Measurements from ENCODE around the gene CSRNP2.
A peak's percentile ranks its signal among the peaks of the same experiment; 100 is the strongest.

CSRNP2 gene

DNA sequence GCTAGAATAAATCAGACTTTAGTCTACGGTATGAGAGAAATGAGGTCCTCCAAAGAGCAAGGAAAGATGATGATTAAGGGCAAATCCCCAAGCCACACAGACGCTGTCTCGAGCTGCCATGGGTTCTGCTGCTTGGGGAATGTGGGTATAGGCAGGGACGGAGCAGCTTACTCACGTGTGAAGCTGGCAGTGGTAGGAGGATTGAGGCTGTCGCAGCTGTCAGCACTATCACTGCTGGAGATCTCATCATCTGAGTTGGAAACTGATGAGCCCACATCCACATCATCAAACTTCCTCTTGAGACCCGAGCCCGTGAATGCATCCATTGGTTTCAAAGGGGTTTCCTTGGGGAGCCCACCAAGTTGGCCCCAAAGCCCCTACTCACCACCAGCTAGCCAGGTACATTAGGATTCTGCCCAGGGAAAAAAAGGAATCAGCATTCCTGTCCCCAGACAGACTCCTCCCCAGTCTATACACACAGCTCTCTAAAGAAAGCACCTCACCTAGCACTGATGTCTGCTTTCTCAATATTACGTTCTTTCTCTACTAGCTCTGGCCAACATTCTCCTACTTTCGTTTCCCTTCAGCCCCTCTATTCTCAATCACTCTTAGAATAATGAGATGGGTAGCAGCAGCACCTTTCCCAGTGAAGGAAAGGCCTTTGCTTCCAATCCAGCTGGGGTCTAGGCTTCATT is 7.0 kb downstream of the CSRNP2 start:
- no peak for DNase-seq

GRCh38 chr12:51075390-51075789 is 8.0 kb downstream of the CSRNP2 start:
- no peak for DNase-seq

GRCh38 chr12:51071663-51072062 is 11.7 kb downstream of the CSRNP2 start:
- no peak for DNase-seq

DNA sequence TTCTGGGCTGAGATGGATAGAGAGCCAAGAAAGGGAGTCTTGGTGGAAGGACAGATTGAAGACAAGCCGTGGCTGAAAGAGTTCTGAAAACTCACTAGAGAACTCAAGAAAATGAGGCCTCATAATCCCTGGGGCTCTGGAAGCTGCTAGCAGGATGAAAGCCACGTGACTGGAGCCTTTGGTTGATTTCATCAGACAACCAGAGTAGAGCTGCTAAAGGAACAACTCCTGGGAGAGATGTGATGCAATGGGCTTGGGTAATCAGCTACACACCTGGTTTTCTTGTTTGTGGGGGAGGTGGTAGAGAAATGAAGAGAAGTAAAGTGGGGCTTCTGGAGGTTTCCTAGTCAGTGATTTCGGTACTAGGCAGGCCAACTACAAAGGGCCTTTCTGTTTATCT is 13.4 kb downstream of the CSRNP2 start:
- DNase-seq = no peak

DNA sequence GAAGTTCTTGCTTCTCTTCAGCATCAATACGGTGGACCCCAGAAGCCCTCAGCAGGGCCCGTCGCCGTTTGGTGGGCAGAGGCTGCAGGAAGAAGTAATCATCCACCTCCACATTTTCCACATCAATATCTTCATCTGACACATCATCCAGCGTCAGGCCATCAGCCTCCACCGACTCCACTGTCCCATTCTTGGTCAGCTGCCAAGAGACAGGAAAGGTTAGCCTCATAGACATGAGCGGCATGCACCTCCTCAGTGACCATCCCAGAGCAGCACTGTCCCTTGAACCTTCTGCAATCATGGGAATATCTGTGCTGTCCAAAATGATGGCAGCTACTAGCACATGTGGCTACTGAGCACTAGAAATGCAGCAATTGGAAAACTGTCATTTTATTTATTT is 15.6 kb downstream of the CSRNP2 start:
- DNase-seq = no peak

DNA sequence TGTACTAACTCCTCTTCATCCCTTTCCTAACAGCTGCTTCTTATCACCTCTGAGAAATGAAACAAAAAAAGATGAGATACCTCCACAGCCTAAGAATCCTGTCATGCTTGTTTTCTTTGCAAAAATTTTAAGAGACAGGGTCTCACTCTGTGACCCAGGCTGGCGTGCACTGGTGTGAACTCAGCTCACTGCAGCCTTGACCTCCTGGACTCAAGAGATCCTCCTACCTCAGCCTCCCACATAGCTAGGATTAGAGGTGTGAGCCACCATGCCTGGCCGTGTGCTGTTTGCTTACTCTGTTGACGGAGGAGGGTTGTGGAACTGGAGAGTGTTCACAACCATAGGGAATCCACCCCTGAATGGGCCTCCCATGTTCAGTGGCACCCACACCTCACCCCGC is 16.2 kb downstream of the CSRNP2 start:
- DNase-seq = no peak

DNA sequence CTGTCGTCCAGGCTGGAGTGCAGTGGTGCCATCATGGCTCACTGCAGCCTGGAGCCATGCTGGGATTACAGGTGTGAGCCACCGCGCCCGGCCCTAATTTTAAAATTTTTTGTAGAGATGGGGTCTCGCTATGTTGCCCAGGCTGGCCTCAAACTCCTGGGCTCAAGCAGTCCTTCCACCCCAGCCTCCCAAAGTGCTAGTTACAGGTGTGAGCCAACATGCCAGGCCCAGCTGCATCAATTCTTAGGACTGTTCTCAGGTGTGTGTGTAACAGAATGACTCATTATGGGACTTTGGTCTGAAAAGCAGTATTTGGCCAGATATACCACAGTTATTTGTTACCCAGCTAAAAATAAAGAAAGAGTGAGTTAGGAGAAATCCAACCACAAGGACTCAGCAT is 17.9 kb downstream of the CSRNP2 start:
- DNase-seq = no peak

- no peak for DNase-seq
Observed at GRCh38 chr12:51062631-51063397, 20.6 kb downstream of the CSRNP2 start.

DNA sequence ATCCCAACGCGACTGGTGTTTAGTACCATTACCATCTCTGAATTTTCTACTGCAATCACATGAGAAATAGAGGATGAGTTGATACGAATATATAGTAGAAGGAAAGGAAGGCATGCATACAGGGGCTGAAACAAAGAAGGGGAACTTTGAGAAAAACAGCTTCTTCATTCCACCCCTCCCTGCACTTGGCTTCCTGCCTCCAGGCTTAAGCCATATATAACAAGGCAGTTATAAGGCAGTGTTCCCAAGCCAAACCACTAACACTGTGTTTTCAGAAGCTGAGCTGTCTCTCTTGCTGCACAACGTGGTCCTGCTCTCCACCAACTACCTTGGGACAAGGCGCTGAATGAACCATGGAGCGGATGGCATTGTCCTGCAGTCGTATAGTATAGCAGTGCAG is 24.3 kb downstream of the CSRNP2 start:
- DNase-seq = no peak

DNA sequence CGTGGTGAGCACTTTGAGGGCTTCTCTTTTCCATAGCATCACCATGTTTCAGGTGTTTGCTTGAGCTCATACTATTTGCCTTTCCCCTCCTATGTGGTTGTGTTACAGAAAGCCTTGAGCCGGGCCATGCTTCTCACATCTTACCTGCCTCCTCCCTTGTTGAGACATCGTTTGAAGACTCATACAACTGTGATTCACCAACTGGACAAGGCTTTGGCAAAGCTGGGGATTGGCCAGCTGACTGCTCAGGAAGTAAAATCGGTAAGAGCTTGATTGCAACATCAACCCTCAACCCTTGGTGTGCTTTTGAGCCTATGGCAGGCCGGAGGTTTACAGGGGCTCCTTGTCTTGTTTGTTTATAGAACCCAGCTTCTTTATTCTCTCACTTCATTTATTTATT is 27.2 kb downstream of the CSRNP2 start:
- no peak for DNase-seq

DNA sequence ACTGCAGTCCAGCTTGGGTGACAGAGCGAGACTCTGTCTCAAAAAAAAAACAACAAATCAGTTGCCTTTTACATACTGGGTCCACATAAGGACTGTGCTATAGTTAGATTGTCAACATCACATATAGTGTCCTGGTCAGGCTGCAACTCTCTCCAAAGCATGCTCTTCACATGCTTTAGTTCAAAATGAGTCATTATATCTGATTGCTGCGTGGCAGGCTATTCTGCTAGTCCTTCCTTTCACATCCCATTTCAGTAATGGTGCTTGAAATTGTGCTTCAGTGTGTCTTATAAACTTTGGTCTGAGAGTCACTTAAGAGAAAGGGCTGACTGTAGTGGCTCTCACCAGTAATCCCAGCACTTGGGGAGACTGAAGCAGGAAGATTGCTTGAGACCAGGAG is 28.3 kb downstream of the CSRNP2 start:
- no peak for DNase-seq

- DNase-seq = no peak
Observed at GRCh38 chr12:51051787-51052186, 31.6 kb downstream of the CSRNP2 start.

- DNase-seq = no peak
Observed at GRCh38 chr12:51049525-51049924, 33.9 kb downstream of the CSRNP2 start.

DNA sequence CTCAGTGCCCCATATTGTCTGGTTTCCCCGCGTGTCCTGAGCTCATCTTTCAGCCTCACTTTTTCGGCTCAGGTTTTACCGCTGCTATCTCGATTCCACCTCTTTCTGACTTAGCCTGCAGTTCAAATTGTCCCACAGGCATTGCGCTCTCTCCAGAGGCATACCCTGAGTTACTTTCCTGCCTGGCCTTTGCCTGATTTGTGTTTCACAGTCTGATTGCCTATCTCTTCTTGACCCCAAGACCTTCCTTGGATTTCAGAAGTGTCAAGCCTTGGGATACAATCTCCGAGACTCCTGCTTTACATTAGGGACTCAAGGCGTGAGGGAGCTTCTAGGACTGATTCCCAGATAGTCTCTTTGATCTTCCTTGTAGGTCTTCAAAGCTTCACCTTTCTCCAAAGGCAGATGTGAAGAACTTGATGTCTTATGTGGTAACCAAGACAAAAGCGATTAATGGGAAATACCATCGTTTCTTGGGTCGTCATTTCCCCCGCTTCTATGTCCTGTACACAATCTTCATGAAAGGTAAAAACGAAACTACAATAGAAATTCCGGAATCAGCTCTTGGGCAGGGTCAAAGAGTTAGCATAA is 34.6 kb downstream of the CSRNP2 start:
- DNase-seq = peak in 1 of 2 experiments; percentile 24

- DNase-seq = peak; percentile 97 to 98
Observed at GRCh38 chr12:51047655-51048540, 35.5 kb downstream of the CSRNP2 start, which contains the start of gene LETMD1. Gene LETMD1, plus strand, starts transcription at chr12:51048327. Its CDS starts 30 bp downstream, at chr12:51048357.

DNA sequence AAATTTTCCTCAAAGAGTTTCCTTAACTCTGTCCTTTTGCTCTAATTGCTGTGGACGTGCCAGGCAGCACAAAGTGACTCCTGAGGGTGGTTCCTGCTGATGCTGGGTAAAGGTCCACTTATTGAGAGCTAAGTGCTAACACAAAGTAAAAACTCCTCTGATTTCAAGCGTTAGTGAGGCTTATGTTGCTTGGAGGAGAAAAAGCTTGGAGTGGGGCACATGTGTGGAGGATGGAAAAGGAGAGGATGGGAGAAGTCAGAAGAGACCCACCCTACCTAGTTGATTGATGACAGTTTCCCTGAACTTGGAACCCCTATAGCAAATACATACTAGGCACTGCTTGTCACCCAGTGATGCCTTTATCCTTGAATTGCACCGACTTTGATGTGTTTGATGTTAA is 47.1 kb downstream of the CSRNP2 start:
- DNase-seq = no peak

DNA sequence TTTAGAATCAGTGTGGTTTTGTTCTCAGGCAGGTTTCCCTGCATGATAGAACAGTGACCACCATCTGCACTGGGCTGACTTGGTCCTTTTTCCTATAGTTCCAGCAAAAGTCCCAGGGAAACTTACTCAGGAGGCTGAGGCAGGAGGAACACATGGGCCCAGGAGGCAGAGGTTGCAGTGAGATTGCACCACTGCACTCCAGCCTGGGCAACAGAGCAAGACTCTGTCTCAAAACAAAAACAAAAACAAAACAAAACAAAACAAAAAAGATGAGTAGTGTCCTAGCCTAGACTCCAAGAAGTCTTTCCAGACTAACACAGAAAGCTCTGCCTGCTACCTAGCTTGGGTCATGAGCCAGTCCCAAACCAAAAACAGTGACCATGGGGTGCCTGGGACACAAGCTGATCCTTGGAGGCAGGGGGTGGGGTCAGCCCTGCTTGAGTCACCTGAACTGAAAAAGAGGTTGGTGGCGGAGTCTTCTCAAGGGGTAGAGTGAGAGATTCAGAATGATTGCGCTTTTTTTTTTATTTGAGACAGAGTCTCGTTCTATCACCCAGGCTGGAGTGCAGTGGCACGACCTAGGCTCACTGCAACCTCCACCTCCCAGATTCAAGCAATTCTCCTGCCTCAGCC is 49.8 kb downstream of the CSRNP2 start:
- DNase-seq = no peak

GRCh38 chr12:51033048-51033447 is 50.3 kb downstream of the CSRNP2 start:
- DNase-seq = no peak

DNA sequence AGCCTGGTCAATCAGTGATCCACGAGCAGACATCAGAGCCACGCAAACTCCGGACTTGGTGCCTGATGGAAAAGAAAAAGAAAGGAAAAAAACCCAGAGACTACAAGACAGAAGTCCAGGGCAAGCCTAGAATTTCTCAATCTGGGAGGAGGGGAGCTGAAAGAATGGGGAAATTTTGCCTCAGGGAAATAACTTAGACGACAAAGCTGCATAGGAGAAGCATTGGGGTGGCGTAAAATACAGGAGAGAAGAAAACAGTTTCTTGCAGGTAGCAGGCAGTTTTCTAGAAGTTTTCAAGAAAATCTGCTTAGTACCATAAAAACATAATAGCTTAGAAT is 54.6 kb downstream of the CSRNP2 start:
- no peak for DNase-seq

DNA sequence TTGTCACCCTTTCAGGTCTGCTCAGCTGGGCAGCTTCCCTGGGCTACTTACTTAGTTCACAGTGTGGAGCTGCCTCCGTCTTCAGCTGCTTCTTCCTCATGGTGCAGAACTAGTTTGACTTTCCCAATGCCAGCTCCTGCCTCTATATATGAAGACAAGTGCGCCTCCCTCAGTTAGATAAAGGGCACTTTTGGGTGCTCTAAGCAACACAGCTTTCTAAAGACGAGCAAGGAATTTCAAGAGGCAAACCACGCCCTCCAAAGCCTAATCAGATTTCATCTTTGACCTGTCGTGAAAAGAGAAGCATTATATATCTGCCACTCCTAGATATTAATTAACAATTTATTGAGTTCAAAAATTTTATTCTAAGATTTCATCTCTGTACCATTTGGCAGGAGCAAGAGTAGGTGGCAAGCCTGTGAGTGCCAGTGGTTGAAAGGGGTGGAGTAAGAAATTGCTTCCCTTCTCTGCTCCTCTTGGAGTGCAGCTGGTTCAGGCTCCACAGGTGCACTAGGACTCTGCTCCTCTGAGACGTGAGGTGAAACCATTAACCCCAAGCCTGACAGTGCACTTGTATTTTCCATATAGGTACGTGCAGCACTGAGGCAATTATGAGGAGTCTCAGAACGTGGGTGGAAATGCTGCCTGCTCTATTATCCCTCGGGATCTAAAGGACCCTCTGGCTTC is 55.1 kb downstream of the CSRNP2 start:
- DNase-seq = peak; percentile 28 to 69

DNA sequence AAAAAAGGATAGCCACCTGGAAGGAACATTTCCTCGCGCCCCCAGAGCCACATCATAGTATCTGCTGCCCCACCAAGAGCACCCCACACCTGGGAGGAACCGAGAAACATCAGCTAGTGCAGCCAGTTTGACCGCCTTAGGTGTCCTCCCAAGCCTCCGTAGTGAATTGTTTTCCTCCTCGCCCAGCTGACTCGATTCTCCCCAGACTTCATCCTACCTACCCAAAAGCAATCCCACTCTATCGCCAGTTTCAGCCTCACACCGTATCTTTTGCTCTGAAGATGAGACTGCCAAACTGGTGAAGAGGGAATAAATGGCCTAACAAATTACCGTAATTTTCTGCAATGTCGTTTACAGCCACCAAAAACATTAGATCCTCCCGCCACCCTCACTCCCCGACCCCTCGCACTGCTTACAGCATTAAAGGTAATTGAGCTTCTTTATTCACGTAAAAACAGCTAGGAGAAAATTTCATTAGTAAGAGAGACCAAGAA is 56.0 kb downstream of the CSRNP2 start:
- DNase-seq = no peak

All from NCI-H526 (cell line).